Neural progenitor cell (in vitro differentiated cells): ENCODE data around the gene EHBP1. TPM values are rescaled to one million over a fixed set of nuclear protein-coding genes. Genes with fewer than 3 reads are reported as not detected.

ENCODE experiments used
- DNase-seq: peaks from one replicate; pipeline ENCODE4 v3.0.0-alpha.2; 2016; ENCODE audit warnings: low spot score
- H2AFZ ChIP-seq: fragments of 200-600 bp; sonication (generic); replicated peaks from 2 replicates; pipeline ENCODE4 v1.6.1; 2016; ENCODE audit warnings: antibody characterized with exemption
- H3F3A ChIP-seq: fragments of 200-600 bp; sonication (generic); 2 replicates; pipeline ENCODE4 v1.6.1; 2016; ENCODE audit warnings: antibody characterized with exemption, low read depth
- H3K27ac ChIP-seq: fragments of 200-600 bp; sonication (generic); 2 replicates; pipeline ENCODE4 v1.5.1; 2016; ENCODE audit warnings: mild to moderate bottlenecking
- H3K27me3 ChIP-seq: fragments of 200-600 bp; sonication (generic); 2 replicates; pipeline ENCODE4 v1.6.1; 2016; ENCODE audit warnings: mild to moderate bottlenecking, moderate library complexity
- H3K36me3 ChIP-seq: fragments of 200-600 bp; sonication (generic); 2 replicates; pipeline ENCODE4 v1.5.1; 2016
- H3K4me1 ChIP-seq: fragments of 200-600 bp; sonication (generic); 2 replicates; pipeline ENCODE4 v1.6.1; 2016; ENCODE audit warnings: mixed run types
- H3K4me2 ChIP-seq: fragments of 200-600 bp; sonication (generic); 2 replicates; pipeline ENCODE4 v1.6.1; 2016
- H3K4me3 ChIP-seq: fragments of 200-600 bp; sonication (generic); 2 replicates; pipeline ENCODE4 v1.5.1; 2016
- H3K79me2 ChIP-seq: fragments of 200-600 bp; sonication (generic); 2 replicates; pipeline ENCODE4 v1.6.1; 2016; ENCODE audit warnings: low read depth
- H3K9ac ChIP-seq: fragments of 200-600 bp; sonication (generic); 2 replicates; pipeline ENCODE4 v1.6.1; 2016
- H3K9me3 ChIP-seq: fragments of 200-600 bp; sonication (generic); 2 replicates; pipeline ENCODE4 v1.5.1; 2016; ENCODE audit warnings: low read depth
- H4K20me1 ChIP-seq: fragments of 200-600 bp; sonication (generic); 2 replicates; pipeline ENCODE4 v1.6.1; 2016; ENCODE audit warnings: low read depth
- H3K27ac Mint-ChIP-seq: 3 replicates; pipeline ENCODE4 v1.8.0; 2021; ENCODE audit warnings: mixed read lengths
- H3K27me3 Mint-ChIP-seq: 2 replicates; pipeline ENCODE4 v1.8.0; 2022; ENCODE audit warnings: low read depth, mild to moderate bottlenecking, inconsistent platforms, moderate library complexity, mixed read lengths; ENCODE audit not compliant: insufficient read depth
- H3K36me3 Mint-ChIP-seq: 3 replicates; pipeline ENCODE4 v1.8.0; 2021; ENCODE audit warnings: mixed read lengths
- H3K4me1 Mint-ChIP-seq: 3 replicates; pipeline ENCODE4 v1.8.0; 2021; ENCODE audit warnings: mixed read lengths
- H3K4me3 Mint-ChIP-seq: 3 replicates; pipeline ENCODE4 v1.8.0; 2021; ENCODE audit warnings: mild to moderate bottlenecking, moderate library complexity, mixed read lengths
- H3K9me3 Mint-ChIP-seq: 3 replicates; pipeline ENCODE4 v1.8.0; 2020; ENCODE audit warnings: mixed read lengths
- CTCF ChIP-seq: fragments of 200-600 bp; sonication (generic); IDR thresholded peaks from 2 replicates; pipeline ENCODE4 v1.5.1; 2017; ENCODE audit warnings: antibody characterized with exemption, mild to moderate bottlenecking
- EZH2 ChIP-seq: fragments of 200-600 bp; sonication (generic); IDR thresholded peaks from 2 replicates; pipeline ENCODE4 v1.6.1; 2017; ENCODE audit warnings: antibody characterized with exemption, mild to moderate bottlenecking, moderate library complexity
- EZH2phosphoT487 ChIP-seq: fragments of 200-600 bp; sonication (generic); IDR thresholded peaks from 2 replicates; pipeline ENCODE4 v1.6.1; 2017; ENCODE audit warnings: antibody characterized with exemption
- total RNA-seq: library from RNA; depleted of rRNA; stranded (reverse); fragments of >200 nt; gene quantifications from 2 replicates; pipeline ENCODE4 v1.2.3, GENCODE V29; 2015; ENCODE audit warnings: low replicate concordance

Gene EHBP1
- total RNA-seq, 1 donor from 2014 or later: 65.8 TPM

- Mint-ChIP-seq H3K4me3 (no peak overlapping the region), H3K27ac (no peak overlapping the region), H3K4me1 (no peaks in the 10 kb centered on the region), H3K9me3 (peaks cover 10% of the 10 kb centered on the region), H3K27me3 (peaks cover 2% of the 10 kb centered on the region), H3K36me3 (peaks cover 15% of the 10 kb centered on the region)
- H3K4me1 ChIP-seq: no peaks in the 10 kb centered on the region
- H3K9me3 ChIP-seq: no peaks in the 10 kb centered on the region
- no peaks in the 10 kb centered on the region for H3K79me2 ChIP-seq
- H2AFZ ChIP-seq: no peak overlapping the region
- no peak overlapping the region for H3K27ac ChIP-seq
- no peak for DNase-seq
- no peak overlapping the region for H3K4me2 ChIP-seq
- no peaks in the 10 kb centered on the region for H4K20me1 ChIP-seq
- no peak overlapping the region for H3K9ac ChIP-seq
- no peak overlapping the region for H3K4me3 ChIP-seq
- H3F3A ChIP-seq: no peaks in the 10 kb centered on the region
- H3K27me3 ChIP-seq: no peaks in the 10 kb centered on the region
- H3K36me3 ChIP-seq: no peaks in the 10 kb centered on the region
- TF ChIP-seq CTCF (no peak), EZH2 (no peak), EZH2phosphoT487 (no peak)
Measured at GRCh38 chr2:62854600-62855514, 149.3 kb downstream of the EHBP1 start.

GRCh38 chr2:62856228-62857040, 150.9 kb downstream of the EHBP1 start:
- H3K36me3 Mint-ChIP-seq: peaks cover 15% of the 10 kb centered on the region
- no peak overlapping the region for H3K27ac Mint-ChIP-seq
- Histone ChIP-seq H3K4me2 (no peak overlapping the region), H3K79me2 (no peaks in the 10 kb centered on the region), H3K9me3 (no peaks in the 10 kb centered on the region), H3K9ac (no peak overlapping the region), H3F3A (no peaks in the 10 kb centered on the region), H2AFZ (no peak overlapping the region), H3K27ac (no peak overlapping the region), H3K4me1 (no peaks in the 10 kb centered on the region), H3K27me3 (no peaks in the 10 kb centered on the region), H3K4me3 (no peak overlapping the region), H4K20me1 (no peaks in the 10 kb centered on the region), H3K36me3 (no peaks in the 10 kb centered on the region)
- DNase-seq: no peak
- no peaks in the 10 kb centered on the region for H3K4me1 Mint-ChIP-seq
- peaks cover 2% of the 10 kb centered on the region for H3K27me3 Mint-ChIP-seq
- peaks cover 10% of the 10 kb centered on the region for H3K9me3 Mint-ChIP-seq
- no peak overlapping the region for H3K4me3 Mint-ChIP-seq
- TF ChIP-seq CTCF (no peak), EZH2phosphoT487 (no peak), EZH2 (no peak)

- Histone ChIP-seq H3K27ac (no peak overlapping the region), H3F3A (no peaks in the 10 kb centered on the region), H2AFZ (no peak overlapping the region), H3K9me3 (no peaks in the 10 kb centered on the region), H3K27me3 (no peaks in the 10 kb centered on the region), H3K4me3 (no peak overlapping the region), H3K4me2 (no peak overlapping the region), H3K79me2 (no peaks in the 10 kb centered on the region), H3K4me1 (no peaks in the 10 kb centered on the region), H3K9ac (no peak overlapping the region), H4K20me1 (no peaks in the 10 kb centered on the region), H3K36me3 (no peaks in the 10 kb centered on the region)
- Mint-ChIP-seq H3K9me3 (peaks cover 10% of the 10 kb centered on the region), H3K27me3 (peaks cover 2% of the 10 kb centered on the region), H3K36me3 (peaks cover 17% of the 10 kb centered on the region), H3K4me3 (no peak overlapping the region), H3K27ac (no peak overlapping the region), H3K4me1 (no peaks in the 10 kb centered on the region)
- no peak for TF ChIP-seq CTCF
- no peak for TF ChIP-seq EZH2phosphoT487
- DNase-seq: no peak
Measured at GRCh38 chr2:62857139-62857931, 151.8 kb downstream of the EHBP1 start.
